GM19467 (cell line): ENCODE data around the gene TEX29.

Experiments used
- ATAC-seq: cut with Tn5 transposase; IDR thresholded peaks from one replicate; pipeline ENCODE4 v1.9.1; 2021; ENCODE audit warnings: mild to moderate bottlenecking, moderate library complexity; ENCODE audit not compliant: unreplicated experiment

Gene TEX29

GRCh38 chr13:111289251-111289650, 31.2 kb upstream of the TEX29 start:
- no peak for ATAC-seq

GRCh38 chr13:111291908-111292307, 28.5 kb upstream of the TEX29 start:
- no peak for ATAC-seq

- no peak for ATAC-seq
Observed at GRCh38 chr13:111292710-111293485, 27.5 kb upstream of the TEX29 start.

GRCh38 chr13:111295886-111296285, 24.6 kb upstream of the TEX29 start:
- no peak for ATAC-seq

GRCh38 chr13:111296417-111296816, 24.0 kb upstream of the TEX29 start:
- ATAC-seq, result no peak

GRCh38 chr13:111298214-111298975, 22.0 kb upstream of the TEX29 start:
- ATAC-seq, result no peak

GRCh38 chr13:111302045-111302726, 18.3 kb upstream of the TEX29 start:
- ATAC-seq, result no peak

GRCh38 chr13:111303559-111303958, 16.9 kb upstream of the TEX29 start:
- ATAC-seq, result peak; percentile 6

GRCh38 chr13:111304041-111304544, 16.3 kb upstream of the TEX29 start:
- peak; percentile 92 for ATAC-seq

GRCh38 chr13:111304603-111305289, 15.7 kb upstream of the TEX29 start:
- no peak for ATAC-seq

- no peak for ATAC-seq
Observed at GRCh38 chr13:111312944-111313590, 7.4 kb upstream of the TEX29 start.

GRCh38 chr13:111313911-111314425, 6.5 kb upstream of the TEX29 start:
- ATAC-seq, result no peak

GRCh38 chr13:111314852-111315251, 5.6 kb upstream of the TEX29 start:
- no peak for ATAC-seq

GRCh38 chr13:111315347-111315995, 5.0 kb upstream of the TEX29 start:
- no peak for ATAC-seq

GRCh38 chr13:111316161-111316730, 4.2 kb upstream of the TEX29 start:
- ATAC-seq, result no peak

- ATAC-seq, result no peak
Observed at GRCh38 chr13:111317042-111317550, 3.3 kb upstream of the TEX29 start.

GRCh38 chr13:111317571-111318345, 2.7 kb upstream of the TEX29 start:
- no peak for ATAC-seq

GRCh38 chr13:111318386-111318785, 2.1 kb upstream of the TEX29 start:
- no peak for ATAC-seq
